GM18873 (cell line): ENCODE measurements around the gene RABEP2.
"Not testable (repeated sequence)": the region's sequence is repeated elsewhere in the genome, so short reads cannot be mapped to it uniquely, and the experiment has no call there.

Experiments used
- ATAC-seq: cut with Tn5 transposase; IDR thresholded peaks from one replicate; pipeline ENCODE4 v1.9.1; 2021; ENCODE audit warnings: mild to moderate bottlenecking, moderate library complexity, moderate number of reproducible peaks; ENCODE audit not compliant: unreplicated experiment, low FRiP score

Gene RABEP2

DNA sequence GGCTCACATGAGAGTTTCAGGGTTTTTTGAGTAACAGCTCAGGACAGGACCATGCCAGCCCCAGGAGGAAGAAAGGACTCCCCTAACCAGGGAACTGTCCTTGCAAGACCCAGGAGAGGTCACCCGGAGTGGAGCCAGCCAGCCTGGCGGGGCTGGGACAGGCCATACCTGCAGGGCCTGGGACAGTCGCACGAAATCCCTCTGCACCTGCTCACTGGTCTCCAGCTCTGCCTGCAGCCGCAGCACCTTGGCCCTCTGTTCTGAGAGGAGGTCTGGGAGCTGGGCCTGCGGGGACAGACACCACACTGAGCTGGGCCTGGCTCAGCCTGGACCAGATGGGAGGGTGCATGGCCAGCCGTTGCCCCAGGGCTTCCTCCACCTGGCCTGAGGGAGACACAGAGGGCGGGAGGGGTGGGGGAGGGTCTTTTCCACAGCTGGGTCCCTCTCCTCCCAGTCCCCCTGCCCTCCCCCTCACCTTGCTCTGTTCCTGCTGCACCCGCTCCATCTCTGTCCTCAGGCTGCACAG lies 19.7 kb downstream of the RABEP2 start:
- ATAC-seq: no peak

DNA sequence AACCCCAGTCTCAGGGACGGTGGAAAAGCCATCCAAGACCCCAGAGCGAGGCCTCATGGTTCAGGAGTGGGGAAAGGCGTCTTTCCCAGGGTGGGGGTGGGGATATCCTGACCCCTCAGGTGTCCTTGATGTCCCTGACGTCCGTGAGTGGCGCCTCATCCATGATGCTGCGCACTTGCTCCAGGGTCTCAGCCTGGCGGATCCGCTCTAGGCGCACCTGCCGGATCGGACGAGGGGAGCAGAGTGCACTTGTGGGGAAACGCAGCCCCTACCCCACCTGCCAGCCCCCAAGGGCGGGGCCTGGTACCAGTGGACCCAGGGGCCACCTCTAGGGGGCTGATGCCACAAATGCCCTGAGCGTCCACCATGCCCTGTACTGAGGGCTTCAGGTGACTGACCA lies 20.2 kb downstream of the RABEP2 start:
- no peak for ATAC-seq

DNA sequence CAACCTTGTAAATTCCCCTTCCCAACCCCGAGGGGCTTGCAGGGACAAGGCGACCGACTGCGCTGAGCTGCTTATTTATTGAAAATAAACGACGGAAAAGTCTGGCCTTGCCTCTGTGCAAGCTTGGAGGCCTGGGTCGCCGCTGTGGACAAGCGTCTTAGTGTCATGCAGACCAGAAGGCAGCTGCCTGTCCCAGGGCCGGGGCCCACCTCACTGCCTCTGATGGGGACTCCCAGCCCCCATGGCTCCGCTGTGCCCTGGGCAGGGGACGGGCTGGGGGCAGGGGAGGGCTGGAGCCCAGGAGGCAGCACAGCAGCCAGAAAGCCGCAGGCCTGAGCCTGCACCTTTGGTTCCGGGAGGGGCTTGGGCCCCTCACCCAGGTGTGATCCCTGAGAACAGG lies 20.7 kb downstream of the RABEP2 start:
- ATAC-seq: no peak

DNA sequence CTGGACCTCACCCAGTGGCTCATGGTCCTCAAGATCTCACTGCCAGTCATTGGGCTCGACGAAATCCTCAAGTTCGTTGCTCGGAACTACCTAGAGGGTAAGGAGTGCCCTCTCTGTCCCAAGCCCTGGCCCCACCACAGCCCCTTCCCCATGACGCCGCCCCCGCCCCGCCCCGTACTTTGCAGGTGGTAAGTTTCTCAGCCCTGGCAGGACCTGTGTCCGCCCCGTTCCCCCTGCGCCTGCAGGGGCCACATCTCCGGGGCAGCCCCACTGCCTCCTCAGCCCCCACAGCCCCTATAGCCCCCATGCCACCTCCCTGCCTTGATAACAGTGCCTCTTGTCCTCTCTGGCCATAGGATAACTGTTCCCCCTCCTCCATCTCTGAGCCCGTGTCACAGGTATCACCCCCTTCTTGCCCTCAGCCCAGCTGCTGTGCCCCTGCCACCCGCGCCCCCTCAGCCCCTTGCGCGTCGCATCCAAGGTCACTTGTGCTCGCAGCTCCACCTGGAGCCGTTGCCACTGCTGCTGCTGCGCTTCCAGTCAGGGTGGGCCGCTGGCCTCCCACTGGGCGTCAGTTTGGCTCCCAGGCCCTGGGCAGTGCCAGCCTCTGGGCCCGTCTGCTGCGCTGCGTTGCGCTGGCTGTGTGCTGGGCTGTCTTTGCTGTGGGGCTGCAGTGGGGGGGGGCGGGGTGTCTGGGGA lies 21.5 kb downstream of the RABEP2 start:
- ATAC-seq: no peak

DNA sequence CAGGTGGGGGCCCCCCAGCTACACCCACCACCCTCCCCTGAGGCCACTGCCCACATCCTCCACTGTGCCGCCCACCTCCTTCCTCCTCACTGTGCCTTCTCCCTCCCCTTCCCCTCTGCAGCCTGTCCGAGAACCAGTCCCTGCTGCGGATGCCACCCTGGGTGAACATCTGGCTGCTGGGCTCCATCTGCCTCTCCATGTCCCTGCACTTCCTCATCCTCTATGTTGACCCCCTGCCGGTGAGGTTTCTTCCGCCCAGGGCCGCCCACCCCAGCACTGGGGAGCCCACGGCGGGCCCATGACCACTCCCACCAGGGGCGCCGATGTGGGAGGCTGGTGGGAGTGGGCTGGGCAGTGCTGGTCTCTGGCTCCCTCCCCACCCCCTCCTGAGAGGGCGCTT lies 22.1 kb downstream of the RABEP2 start:
- ATAC-seq: no peak

DNA sequence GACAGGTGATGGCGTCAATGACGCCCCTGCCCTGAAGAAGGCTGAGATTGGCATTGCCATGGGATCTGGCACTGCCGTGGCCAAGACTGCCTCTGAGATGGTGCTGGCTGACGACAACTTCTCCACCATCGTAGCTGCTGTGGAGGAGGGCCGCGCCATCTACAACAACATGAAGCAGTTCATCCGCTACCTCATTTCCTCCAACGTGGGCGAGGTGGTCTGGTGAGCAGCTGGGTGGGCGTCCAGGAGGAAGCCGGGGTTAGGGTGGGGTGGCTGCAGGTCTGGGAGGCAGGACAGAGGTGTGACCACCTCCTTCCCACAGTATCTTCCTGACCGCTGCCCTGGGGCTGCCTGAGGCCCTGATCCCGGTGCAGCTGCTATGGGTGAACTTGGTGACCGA lies 23.2 kb downstream of the RABEP2 start:
- no peak for ATAC-seq

DNA sequence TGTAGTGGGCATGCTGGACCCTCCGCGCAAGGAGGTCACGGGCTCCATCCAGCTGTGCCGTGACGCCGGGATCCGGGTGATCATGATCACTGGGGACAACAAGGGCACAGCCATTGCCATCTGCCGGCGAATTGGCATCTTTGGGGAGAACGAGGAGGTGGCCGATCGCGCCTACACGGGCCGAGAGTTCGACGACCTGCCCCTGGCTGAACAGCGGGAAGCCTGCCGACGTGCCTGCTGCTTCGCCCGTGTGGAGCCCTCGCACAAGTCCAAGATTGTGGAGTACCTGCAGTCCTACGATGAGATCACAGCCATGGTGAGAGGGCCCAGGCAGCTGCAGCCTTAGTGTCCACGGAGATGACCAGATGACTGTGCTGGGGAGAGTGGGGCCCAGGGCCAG lies 24.4 kb downstream of the RABEP2 start:
- ATAC-seq: no peak

DNA sequence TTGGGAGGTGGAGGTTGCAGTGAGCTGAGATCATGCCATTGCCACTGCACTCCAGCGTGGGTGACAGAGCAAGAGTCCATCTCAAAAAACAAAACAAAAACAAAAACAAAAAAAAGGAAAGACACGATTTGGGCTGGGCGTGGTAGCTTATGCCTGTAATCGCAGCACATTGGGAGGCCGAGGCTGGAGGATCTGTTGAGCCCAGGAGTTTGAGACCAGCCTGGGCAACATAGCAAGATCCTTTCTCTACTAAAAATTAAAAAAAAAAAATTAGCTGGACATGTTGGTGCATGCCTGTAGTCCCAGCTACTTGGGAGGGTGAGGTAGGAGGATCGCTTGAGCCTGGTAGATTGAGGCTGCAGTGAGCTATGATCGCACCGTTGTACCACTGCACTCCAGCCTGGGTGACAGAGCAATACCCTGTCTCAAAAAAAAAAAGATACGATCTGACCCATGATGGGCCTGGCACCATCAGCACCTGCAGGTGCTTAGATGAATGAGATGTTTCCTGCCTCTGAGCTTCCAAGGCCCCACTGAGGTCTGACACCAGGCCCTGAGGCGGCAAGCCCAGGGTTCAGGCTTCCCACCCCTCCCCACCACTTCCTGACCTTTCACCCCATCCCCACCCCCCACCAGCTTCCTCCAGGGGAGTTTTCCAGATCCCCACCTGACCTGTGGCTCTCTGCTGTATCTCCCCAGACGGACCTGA lies 25.0 kb downstream of the RABEP2 start:
- no peak for ATAC-seq

DNA sequence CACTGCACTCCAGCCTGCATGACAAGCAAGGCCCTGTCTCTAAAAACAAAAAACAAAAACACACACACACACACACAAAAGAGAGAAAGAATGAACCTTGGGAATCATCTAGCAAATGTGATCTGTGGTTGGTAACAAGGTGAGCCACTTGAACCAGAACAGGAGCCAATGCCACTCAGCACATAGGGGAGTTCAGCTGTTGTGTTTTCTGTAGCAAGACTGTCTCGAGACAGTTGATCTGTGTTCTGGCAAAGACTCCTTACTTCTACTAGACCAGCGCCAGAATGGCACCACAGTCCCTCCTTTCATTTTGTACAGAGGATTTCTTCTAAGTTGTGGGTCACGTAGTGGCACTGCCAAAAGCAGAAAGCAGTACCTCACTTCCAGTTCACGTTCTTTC lies 26.1 kb downstream of the RABEP2 start:
- ATAC-seq: no peak

DNA sequence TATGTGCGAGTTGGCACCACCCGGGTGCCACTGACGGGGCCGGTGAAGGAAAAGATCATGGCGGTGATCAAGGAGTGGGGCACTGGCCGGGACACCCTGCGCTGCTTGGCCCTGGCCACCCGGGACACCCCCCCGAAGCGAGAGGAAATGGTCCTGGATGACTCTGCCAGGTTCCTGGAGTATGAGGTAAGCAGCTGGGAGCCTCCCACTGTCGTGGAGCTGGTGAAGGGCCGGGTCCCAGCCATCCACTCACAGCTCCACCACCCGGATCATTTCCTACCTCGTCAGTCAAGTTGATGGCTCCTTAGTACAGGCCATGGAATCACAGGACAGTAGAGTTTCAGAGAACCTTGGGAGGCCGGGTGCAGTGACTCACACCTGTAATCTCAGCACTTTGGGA lies 26.8 kb downstream of the RABEP2 start:
- no peak for ATAC-seq

DNA sequence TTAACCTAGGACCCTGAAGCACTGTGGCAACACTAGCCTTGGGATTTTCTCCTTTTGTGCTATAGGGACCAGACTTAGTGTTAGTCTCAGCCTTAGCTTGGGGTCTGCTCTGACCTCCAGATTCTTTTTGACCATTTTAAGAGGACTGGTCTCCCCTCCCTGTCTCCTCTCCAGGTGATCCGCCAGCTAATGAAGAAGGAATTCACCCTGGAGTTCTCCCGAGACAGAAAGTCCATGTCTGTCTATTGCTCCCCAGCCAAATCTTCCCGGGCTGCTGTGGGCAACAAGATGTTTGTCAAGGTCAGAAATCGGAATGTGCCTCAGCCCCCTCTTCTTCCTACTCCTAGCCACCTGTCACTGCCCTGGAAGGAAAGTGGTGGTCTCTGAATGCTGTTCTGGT lies 27.2 kb downstream of the RABEP2 start:
- no peak for ATAC-seq

DNA sequence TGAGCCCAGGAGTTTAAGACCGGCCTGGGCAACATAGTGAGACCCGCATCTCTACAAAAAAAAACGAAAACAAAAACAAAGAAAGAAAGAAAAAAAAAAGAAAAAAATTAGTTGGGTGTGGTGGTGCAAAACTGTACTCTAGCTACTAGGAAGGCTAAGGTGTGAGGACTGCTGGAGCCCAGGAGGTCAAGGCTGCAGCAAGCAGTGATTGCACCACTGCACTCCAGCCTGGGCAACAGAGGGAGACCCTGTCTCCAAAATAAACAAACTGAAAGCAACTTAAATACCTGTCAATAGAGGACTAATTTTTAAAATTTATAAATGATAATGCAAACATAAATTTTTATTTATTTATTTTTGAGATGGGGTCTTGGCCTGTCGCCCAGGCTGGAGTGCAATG lies 29.4 kb downstream of the RABEP2 start:
- ATAC-seq: no peak

DNA sequence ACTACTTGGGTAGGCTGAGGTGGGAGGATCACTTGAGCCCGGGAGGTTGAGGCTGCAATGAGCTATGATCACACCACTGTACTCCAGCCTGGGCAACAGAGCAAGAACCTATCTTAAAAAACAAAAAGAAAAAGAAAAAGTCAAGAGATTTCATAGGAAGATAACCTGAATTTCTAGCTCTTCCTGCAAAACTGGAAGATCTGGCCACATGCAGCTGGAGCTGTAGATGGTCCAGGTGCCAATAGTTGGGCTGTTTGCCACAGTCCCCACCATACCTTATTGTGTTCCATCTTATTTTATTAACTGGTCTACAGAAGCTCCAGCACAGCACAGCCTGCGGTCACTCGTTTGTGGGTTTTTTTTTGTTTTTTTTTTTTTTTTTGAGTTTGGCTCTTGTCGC lies 31.7 kb downstream of the RABEP2 start:
- ATAC-seq: no peak

DNA sequence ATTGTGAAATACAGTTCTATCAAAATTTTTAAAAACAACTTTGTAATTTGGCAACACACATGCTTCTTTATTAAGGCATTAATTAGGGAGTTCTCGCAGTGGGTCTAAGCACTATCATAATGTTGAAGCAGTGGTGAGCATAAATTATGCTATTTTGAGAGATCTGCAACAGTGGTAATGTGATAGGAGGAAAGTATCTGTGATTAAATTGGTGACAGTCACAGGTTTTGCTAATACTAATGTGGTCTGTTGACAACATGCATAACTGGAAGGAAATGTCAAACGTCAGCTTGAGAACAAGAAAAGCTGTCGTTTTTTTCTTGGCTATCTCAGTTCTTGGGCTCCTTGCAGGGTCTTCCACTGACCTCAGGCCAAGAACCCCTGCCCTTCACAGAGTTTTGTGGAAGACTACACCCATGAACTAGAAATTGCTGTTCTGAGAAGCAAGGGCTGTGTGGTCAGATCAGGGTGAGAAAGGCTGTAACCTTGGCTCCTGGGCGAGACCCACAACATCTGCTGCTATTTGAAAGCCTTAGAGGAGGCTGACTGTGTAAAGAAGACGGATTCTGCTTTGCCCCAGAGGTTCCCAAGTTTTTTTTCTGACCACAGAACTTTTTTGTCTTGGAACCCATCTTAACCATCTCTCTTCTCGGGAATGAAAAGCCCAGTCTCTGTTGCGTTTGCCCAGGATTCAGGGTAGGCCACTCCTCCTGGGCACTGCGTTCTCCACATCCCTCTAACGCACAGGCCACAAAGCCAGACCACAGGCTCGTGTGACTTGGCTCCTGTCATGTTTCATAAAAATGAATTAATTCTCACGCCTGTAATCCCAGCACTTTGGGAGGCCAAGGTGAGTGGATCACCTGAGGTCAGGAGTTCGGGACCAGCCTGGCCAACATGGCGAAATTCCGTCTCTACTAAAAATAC lies 32.8 kb downstream of the RABEP2 start:
- ATAC-seq: no peak

DNA sequence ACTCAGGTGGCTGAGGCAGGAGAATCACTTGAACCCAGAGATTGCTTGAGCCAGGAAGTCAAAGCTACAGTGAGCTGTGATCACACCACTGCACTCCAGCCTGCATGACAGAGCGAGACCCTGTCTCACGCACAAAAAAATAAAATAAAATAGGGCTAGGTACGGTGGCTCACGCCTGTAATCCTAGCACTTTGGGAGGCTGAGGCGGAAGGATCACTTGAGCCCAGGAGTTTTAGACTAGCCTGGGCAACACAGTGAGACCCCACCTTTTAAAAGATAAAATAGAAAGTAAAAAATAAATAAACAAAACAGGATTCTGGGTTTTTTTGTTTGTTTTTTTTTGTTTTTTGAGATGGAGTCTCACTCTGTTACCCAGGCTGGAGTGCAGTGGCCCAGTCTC lies 34.7 kb downstream of the RABEP2 start:
- not testable (repeated sequence) for ATAC-seq

DNA sequence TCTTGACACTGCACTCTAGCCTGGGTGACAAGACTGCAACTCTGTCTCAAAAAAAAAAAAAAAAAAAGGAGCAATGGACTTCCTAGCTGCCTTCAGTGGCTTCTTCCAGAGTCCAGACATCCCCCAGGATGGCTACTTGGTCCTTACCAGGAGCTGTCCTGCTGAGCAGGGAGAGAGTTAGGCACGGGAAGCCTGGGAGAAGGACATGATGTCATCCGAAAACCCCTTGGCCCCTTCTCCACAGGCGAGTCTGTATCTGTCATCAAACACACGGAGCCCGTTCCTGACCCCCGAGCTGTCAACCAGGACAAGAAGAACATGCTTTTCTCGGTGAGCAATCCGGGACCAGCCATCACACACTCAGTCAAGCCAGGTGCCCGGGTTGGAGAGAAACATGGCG lies 38.1 kb downstream of the RABEP2 start:
- ATAC-seq: no peak

DNA sequence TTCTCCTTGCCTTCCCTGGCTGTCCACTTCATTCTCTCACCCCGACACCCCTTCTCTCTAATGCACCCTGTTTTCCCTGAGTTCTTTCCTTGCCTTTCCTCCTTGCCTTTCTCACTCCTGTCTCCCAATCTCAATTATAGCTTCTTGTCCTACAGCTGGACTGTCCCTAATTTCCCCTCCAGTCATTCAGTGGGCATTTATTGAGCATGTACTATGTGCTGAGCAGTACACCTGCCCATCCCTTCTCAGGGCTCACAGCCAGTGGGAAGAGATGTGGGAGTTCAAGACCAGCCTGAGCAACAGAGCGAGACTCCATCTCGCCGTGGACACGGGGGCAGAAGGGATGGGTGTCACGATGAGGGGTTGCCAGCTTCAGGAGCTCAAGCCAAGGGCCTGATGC lies 41.0 kb downstream of the RABEP2 start:
- ATAC-seq: no peak

DNA sequence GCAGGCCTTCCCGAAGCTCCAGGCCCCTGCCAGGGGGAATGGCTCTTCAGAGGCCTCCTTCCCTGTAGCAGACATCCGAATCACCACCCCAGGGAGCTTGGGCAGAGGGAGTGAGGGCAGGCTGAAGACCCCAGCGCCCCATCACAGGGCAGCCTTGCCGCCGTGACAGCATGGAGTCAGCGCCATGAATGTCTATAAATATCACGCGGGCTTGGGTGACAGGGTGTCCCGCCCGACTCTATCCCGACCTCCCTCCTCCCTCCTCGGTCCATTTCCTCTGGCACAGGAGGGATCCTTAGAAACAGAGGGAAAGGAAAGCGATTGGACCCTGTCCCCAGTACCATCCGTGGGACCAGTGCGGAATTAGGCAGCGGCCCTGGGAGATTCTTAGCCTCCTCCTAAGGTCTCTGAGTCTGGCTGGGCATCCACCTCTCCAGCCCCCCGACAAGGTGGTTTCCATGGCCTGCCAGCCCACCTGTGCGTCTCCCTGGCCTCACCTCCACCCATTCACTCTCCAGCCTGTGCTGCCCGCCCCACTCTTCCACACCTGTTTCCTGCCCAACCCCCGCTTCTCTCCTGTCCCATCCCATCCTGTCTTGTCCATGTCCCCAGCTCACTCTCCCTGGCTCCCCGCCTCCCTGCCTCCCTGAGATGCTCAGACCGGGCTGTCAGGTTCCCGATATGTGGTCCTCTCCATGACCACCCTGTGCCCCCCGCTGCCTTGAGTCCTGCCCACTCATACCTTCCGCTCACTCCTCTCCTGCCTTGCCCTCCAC lies 41.6 kb downstream of the RABEP2 start:
- ATAC-seq: no peak

DNA sequence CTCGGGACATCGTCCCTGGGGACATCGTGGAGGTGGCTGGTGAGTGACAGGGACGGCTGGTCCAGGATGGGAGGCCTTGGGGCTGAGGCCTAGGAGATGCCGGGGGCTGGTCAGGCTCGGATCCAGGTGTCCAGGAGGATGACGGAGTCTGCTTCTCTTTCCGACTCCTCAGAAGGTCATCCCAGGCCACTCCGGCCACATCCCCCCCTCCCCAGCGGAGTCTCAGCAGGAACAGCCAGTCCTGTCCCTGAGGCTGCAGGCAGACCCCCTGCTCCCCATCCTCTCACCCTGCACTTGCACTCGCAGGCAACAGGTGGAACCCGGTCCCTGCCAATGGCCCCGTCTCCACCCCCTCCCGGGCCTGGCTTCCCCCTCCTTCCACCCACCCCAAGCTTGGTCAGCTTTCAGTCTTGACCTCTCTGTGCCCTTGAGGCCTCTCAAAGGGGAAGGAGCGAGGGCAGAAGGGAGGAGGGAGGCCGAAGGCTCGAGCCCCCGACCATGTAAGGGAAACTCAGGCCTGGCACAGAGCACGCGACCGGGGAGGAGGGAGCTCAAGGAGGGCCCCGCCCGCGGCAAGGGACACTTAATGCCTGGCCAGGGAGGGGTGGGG lies 42.4 kb downstream of the RABEP2 start:
- ATAC-seq: no peak

DNA sequence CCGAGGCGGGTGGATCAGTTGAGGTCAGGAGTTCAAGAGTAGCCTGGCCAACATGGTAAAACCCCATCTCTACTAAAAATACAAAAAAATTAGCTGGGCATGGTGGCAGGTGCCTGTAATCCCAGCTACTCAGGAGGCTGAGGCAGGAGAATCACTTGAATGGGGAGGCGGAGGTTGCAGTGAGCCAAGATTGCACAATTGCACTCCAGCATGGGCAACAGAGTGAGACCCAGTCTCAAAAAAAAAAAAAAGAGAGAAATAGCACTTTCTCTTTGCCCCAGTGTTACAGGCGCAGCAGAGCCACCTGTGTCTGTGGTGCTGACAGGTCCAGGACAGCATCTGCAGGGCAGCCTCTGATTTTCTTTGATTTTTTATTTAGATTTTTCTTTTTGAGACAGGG lies 43.5 kb downstream of the RABEP2 start:
- not testable (repeated sequence) for ATAC-seq
